Measurements from ENCODE around the gene PIGR.

DNA sequence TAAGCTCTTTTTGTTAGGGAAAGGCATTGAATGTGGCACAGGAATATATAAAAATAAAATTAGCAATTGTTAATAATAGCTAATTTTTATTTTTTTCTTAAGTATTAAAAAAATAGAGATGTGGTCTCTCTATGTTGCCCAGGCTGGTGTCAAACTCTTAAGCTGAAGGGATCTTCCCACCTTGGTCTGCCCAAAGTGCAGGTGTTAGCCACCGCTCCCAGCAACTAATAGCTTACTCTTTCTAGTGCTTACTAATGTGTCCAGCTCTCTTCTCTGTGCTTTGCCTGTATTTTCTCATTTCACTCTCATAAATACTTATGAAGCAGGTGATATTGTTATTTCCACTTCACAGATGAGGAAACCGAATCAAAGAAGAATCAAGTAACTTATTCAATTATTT lies 62.4 kb downstream of the PIGR start:
- TF ChIP-seq, protein P1, sequence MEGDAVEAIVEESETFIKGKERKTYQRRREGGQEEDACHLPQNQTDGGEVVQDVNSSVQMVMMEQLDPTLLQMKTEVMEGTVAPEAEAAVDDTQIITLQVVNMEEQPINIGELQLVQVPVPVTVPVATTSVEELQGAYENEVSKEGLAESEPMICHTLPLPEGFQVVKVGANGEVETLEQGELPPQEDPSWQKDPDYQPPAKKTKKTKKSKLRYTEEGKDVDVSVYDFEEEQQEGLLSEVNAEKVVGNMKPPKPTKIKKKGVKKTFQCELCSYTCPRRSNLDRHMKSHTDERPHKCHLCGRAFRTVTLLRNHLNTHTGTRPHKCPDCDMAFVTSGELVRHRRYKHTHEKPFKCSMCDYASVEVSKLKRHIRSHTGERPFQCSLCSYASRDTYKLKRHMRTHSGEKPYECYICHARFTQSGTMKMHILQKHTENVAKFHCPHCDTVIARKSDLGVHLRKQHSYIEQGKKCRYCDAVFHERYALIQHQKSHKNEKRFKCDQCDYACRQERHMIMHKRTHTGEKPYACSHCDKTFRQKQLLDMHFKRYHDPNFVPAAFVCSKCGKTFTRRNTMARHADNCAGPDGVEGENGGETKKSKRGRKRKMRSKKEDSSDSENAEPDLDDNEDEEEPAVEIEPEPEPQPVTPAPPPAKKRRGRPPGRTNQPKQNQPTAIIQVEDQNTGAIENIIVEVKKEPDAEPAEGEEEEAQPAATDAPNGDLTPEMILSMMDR (conservative IDR thresholded peaks at IDR 0.05; ENCODE audit: low read depth, low read length) = no peak
- TF ChIP-seq EZH2 (IDR thresholded peaks at IDR 0.05; ENCODE audit: borderline replicate concordance, low read depth, low read length, poor library complexity, severe bottlenecking) = no peak

All from A673 (cell line).